HG02642 (cell line): ENCODE measurements around the gene SSC5D.

Experiments
- ATAC-seq: cut with Tn5 transposase; IDR thresholded peaks from one replicate; pipeline ENCODE4 v1.9.1; 2021; ENCODE audit warnings: mild to moderate bottlenecking; ENCODE audit not compliant: unreplicated experiment, poor library complexity

Gene SSC5D

DNA sequence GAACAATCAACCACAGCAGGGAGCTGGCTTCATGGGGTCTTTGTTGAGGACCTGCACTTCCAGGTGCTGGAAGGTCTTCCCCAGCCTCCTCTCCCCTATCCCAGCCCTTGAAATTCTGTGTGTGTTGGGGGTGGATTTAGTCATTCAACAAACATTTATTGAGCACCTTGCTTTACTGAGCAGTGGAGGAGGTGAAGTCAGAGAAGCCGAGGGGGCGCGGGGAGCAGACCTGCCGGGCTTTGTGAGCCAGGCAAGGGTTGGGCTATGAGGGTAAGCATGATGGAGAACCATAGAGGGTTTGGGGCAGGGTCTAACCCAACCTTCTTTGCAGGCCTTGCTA, 20.2 kb upstream of the SSC5D start:
- no peak for ATAC-seq

DNA sequence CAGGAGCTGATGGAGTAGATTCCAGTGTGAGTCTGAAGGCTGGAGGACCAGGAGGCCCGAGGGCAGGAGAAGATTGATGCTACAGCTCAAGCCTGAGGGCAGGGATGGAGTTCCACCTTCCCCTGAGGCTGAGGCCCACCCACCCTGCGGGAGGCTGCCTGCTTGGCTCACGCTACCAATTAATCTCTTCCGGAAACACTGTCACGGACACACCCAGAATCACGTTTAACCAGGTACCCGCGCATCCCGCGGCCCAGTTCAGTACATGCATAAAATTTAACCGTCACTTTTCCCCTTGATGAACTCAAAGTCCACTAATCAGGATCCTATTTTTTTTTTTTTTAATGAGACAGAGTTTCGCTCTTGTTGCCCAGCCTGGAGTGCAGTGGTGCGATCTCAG, 17.0 kb upstream of the SSC5D start:
- ATAC-seq: no peak

DNA sequence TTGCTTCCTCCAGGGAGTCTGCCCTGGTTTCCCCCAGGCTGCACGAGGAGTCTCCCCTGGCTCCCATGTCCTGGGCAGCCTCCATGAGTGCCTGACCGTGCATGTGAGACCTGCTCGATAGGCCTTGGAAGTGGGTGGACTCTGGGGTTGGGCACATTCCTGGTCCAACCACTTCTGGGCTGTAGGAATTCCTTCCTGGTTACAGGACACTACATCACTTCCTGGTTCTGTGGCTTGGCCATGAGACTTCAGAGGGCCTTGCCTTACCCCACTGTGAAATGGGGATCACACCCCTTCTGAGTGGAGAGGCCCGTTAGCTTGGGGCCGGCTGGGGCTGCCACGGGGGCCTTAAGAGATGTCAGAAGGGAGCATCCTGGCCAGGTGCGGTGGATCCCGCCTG, 15.8 kb upstream of the SSC5D start:
- no peak for ATAC-seq

DNA sequence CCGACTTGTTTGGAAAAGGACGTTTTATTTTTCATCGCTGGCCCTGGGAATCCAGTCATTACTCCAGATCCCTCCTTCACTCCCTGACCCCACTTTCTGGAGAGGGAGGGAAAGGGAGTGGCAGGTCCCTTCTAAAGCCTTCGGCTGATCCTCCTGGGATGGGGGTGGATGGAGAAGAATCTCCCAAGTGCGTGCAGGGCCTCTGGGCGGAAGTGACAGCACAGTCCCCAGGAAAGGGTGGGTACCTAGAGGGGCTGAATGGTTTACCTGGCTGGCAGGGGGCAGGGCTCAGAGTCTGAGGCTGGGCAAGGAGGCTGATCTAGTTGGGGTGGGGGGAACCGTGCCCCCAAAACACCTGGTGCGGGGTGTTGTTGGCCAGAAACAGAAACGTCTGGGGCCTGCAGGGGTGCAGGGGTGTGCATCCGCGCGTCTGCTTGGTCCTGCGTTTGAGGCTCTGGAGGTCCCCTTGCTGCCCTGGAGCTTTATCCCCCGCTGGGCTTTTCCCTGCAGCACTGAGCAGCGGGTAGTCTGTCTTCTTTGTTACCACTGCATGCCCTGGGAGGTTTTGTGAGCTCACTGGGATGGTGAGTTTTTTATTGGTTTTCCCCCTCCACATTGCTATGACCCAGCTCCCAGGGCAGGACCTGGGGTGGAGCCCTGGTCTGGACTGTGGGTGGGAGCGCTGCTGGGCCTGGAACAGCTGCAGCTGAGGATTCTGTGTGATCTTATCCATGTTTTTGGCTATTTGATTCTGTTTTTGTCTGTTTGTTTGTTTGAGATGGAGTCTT, 14.8 kb upstream of the SSC5D start:
- ATAC-seq: no peak

DNA sequence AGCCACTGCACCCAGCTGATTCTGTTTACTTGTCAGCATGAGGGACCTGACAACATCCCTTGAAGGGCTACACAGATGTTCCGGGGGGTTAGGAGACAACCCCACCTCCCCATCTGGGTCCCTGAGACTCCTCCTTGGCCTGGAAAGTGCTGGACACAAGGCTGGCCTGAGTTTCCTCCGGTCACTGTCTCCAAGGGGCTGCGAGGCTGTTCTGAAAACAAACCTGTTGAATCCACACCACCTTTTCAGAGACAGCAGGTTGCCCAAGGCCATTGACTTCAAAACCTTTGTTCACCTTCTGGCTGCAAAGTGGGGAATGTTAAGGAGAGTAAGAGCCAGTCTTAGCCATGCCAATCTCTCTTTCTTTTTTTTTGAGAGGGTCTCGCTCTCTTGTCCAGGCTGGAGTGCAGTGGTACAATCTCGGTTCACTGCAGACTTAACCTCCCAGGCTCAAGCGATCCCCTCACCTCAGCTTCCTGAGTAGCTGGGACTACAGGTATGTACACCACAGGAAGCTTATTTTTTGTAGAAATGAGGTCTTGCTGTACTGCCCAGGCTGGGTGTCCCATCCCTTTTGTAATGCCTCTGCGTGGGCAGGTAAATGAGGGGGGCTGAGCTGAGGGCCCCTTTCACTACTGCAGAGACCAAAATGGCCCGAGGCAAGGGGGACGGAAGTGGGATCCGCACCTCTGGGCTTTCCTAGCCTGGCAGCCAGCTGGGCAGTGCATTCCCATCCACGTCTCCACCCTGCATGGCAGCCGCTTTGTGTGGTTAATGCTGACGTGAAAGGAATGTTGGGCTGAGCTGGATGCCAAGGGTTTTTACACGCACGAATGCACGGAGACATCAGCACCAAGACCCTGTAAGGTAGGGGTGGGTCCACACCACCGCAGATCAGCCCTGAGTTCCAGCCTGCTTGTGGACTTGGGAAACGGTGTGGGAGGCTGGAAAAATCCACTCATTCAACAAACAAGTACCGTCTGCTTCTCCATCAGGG, 13.7 kb upstream of the SSC5D start:
- no peak for ATAC-seq

DNA sequence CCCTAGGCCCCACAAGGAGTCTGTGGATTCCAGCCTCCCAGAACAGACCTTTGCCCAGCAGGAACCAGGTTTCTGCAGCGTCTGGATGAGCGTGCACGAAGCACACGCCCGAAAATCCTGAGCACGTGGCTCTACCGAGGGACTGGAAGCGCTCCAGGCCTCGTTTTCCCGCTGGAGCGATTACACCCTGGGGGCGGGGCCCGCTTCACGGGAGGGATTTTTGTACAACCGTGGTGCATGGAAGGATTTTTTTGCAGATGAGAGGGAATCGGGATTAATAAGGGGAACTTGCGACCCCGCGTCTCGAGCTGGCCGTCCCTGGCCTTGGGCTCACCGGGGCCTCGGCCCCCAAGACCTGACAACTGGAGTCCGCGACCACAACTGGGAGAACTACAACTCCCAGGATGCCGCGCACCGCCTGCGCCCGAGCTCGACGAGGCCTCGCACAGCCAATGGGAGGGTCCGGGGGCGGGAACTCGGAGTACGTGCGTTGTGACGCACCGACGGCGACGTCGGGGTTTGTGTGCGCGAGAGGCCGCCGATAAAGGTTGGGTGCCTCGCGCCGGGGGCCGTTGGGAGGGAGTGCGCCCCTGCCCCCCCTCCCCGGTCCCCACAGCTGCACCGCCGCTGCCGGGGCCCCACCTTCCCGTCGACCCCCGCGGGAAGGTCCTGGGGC, 12.0 kb upstream of the SSC5D start, which contains the start of gene ZNF628:
TSS of gene ZNF628 (plus strand) at position 518 of the 676 bp plus-strand sequence. CDS start 3,294 bp downstream, outside the sequence.
- ATAC-seq: peak; percentile 92

DNA sequence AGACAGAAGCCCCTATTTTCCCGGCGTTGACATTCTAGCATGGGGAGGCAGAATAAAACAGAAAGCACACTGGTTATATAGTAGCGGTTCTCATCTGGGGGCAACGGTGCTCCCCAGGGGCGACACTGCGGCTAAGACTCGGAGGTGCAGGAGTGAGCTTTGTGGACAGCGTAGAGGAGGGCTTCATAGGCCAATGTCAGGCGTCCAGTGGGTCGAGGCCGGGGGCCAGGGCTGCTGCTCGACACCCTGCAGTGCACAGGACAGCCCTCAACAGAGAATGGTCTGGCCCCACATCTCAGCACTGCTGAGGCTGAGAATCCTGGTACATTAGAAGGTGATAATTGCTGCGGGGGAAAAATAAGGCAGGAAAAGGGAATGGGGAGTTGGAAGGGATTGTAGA, 10.3 kb upstream of the SSC5D start:
- ATAC-seq: no peak

DNA sequence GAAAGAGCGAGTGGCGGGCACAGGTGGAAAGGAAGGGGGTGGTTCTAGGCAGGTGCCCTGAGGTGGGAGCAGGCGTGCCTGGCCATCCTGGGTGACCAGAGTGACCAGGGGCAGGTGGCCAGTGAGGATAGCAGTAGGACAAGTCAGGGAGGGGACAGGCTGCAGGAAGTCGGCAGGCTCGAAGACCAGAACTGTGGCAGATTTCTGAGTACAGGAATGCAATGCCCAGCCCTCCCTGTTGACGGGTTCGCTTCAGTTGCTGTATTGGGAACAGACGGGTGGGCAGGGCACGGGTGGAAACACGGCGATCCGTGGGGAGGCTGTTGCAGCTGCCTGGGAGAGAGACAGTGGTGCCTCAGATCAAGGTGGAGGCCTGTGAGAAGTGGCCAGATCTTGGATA, 9.9 kb upstream of the SSC5D start:
- no peak for ATAC-seq

DNA sequence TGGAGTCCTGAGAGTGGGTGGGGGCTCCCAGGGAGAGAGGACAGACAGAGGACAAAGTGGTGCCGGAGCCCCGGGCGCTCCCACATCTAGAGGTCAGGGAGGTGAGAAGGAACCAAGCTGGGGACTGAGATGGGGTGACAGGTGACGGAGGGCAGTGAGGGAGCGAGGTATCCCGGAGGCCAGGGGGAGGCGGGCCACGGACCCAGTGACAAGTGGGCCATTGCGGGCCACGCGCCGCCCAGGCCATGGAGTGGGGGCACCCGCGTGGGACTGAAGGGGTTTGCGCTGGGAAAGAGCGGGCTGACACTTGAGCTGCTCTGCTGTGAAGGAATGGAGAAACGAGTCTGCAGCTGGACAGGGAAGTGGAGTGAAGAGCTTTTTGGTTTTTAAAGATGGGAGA, 9.2 kb upstream of the SSC5D start:
- no peak for ATAC-seq

DNA sequence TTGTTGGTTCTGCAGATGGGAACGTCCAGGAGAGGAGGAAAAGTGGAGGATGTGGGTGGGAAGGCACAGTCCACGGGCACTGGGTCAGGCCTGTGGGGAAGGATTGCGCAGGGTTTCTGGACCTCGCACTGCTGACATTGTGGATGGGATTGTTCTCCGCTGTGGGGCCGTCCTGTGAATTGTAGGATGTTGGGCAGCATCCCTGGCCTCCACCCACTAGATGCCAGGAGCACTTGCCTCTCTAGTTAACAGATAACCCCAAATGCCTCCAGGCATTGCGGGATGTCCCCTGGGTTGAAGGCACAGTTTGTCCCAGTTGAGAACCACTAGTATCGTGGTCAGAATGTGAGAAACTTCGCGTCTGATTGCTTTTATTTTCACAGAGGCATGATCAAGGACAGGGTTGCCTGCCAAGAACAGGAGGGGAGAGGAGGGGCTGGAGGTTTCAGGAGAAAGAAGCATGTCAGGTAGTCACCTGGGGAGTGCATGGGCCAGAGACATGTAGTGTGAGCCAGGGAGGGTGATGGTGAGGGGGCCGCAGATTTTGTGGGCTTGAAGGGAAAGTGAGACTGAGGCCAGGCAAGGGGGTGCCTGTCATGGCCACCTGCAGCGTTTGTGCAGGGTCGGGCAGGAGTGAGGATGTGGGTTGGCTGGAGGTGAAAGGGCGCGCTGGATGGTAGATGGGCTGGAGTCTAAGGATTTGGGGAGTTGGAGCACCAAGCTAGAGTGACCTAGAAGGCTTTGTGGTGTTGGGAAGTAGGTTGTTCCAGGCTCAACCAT, 8.6 kb upstream of the SSC5D start:
- ATAC-seq: no peak

DNA sequence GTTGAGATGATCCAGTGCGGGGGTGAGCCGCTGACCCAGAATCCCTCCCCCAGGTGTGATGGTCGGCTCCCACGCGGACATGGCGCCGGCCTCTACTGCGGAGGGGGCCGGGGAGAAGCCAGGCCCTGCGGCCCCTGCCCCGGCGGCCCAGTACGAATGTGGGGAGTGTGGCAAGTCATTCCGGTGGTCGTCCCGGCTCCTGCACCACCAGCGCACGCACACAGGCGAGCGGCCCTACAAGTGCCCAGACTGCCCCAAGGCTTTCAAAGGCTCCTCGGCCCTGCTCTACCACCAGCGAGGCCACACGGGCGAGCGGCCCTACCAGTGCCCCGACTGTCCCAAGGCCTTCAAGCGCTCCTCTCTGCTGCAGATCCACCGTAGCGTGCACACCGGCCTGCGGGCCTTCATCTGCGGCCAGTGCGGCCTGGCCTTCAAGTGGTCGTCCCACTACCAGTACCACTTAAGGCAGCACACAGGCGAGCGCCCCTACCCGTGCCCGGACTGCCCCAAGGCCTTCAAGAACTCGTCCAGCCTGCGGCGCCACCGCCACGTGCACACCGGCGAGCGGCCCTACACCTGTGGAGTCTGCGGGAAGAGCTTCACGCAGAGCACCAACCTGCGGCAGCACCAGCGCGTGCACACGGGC, 7.0 kb upstream of the SSC5D start:
- no peak for ATAC-seq

DNA sequence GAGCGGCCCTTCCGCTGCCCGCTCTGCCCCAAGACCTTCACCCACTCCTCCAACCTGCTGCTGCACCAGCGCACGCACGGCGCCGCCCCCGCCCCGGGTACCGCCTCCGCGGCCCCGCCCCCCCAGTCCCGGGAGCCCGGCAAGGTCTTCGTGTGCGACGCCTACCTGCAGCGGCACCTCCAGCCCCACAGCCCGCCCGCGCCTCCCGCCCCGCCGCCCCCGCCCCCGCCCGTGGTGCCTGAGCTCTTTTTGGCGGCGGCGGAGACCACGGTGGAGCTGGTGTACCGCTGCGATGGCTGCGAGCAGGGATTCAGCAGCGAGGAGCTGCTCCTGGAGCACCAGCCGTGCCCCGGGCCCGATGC, 6.5 kb upstream of the SSC5D start:
- no peak for ATAC-seq

DNA sequence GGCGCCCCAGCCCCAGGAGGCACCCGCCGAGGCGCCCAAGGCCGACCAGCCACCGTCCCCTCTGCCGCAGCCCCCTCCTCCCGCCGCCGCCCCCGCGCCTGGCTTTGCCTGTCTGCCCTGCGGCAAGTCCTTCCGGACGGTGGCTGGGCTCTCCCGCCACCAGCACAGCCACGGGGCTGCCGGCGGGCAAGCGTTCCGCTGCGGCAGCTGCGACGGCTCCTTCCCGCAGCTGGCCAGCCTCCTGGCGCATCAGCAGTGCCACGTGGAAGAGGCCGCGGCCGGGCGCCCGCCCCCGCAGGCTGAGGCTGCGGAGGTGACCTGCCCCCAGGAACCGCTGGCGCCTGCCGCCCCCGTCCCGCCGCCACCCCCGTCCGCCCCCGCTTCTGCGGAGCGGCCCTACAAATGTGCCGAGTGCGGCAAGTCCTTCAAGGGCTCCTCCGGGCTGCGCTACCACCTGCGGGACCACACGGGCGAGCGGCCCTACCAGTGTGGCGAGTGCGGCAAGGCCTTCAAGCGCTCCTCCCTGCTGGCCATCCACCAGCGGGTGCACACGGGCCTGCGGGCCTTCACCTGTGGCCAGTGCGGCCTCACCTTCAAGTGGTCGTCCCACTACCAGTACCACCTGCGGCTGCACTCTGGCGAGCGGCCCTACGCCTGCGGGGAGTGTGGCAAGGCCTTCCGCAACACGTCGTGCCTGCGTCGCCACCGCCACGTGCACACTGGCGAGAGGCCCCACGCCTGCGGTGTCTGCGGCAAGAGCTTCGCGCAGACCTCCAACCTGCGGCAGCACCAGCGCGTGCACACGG, 5.9 kb upstream of the SSC5D start:
- no peak for ATAC-seq

DNA sequence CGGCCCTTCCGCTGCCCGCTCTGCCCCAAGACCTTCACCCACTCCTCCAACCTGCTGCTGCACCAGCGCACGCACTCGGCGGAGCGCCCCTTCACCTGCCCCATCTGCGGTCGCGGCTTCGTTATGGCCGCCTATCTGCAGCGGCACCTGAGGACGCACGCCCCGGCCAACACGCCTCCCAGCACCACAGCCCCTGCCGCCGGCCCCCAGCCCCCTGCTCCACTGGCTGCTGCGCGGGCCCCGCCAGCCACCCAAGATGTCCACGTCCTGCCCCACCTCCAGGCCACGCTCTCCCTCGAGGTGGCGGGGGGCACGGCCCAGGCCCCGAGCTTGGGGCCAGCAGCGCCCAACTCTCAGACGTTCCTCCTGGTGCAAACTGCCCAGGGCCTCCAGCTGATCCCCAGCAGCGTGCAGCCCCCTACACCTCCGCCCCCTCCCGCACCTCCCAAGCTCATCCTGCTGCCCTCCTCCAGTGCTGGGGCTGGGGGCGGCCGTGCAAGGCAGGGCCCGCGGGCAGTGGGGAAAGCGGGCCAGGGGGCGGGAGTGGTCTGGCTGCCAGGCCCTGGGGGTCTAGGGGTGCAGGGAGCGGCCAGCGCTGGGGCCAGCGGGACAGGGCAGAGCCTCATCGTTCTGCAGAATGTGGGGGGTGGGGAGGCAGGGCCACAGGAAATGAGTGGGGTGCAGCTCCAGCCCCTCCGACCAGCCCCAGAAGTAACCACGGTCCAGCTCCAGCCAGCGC, 5.1 kb upstream of the SSC5D start:
- no peak for ATAC-seq

DNA sequence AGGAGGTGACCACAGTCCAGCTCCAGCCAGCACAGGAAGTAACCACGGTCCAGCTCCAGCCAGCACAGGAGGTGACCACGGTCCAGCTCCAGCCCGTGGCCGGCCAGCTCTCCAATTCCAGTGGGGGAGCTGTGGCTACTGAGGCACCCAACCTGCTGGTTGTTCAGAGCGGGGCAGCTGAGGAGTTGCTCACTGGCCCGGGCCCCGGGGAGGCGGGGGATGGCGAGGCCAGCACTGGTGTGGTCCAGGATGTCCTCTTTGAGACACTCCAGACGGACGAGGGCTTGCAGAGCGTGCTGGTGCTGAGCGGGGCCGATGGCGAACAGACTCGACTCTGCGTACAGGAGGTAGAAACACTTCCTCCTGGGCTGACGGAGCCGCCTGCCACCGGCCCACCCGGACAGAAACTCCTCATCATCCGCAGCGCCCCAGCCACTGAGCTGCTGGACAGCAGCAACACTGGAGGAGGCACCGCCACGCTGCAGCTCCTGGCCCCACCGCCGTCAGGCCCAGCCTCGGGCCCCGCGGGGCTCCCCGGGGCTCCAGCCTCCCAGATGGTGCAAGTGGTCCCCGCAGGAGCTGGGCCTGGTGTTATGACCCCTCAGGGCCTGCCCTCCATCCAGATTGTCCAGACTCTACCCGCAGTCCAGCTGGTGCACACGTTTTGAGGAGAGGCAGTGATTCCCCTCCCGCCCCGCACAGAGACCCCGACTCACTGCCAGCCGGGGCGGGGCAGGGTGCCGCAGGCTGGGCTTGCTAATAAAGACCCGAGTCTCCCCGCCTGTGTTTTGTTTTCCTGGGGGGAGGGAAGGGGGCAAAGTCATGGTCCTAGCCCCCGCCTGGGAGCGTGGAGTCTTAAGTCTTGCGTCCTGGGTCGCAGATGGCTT, 4.3 kb upstream of the SSC5D start:
- ATAC-seq: no peak

DNA sequence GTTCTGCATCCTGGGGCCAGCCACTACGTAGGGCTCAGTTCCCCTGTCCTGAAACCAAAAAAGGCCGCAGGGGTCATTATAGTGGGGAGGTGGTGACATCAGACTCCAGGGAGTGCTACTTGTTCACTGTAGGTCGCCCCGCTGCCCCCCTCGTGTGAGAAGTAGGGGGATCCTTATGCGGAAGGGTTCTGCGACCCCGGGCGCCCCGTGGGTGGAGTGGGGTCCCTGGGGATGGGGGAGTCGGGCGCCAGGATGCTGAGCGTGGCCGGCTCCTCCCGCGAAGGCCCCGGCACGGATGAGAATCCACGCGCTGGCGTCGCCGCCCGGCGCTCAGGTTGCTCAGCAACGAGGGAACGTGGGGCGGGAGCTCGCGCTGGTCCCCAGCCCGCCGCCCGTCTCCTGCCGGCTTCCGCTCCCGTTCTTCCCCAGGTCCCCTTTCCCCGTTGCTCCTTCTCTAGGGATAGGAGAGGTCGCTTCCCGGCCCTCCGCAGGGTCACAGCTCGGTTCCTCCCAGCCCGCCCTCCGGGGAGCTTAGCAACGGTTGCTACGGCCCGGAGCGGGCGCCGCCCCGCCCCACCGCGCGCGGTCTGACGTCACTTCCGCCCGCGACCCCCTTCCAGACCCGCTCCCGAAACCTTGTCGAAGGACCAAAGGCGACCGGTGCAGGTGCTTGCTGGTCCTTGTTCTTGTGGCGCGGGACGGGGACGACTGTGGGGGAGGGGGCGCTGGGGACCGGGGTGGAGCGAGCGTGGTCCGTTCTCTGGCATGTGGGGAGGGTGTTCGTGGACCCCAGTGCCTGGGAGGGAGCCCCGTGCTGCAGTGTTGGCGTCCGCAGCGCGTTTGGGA, 3.4 kb upstream of the SSC5D start, which contains the start of gene NAT14:
TSS of gene NAT14 (plus strand) at position 596 of the 846 bp plus-strand sequence. CDS start 521 bp downstream, outside the sequence.
- ATAC-seq: peak; percentile 67
